GM21515 (cell line): ENCODE results near the gene DHX8.

Experiments used
- ATAC-seq: cut with Tn5 transposase; IDR thresholded peaks from one replicate; pipeline ENCODE4 v1.9.1; 2021; ENCODE audit not compliant: unreplicated experiment

The DHX8 gene

DNA sequence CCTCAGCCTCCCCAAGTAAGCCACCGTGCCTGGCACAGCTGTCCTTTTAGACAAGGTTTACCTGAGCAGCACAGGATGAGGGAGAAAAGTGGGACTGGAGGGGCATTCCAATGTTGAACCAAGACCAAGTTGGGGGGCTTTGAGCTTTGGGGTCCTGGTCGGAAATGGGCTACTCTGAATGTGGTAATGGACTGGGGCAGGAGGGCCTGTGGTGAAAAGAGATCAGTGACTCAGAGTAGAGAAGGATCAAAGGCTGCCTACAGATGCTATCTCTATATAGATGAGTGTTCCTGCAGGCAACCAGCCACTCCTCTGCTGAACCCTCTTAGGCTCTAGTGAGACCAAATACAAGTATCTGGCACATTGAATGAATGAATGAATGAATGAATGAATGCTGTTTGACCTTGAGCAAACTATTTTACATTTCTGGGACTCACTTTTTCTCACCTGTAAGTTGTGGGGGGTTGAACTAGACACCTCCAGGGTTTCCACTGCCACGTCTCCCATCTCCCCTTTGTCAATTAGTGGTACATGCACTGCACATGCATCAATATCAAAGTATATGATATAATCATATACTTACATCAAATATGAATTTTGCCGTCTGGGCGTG is 88.7 kb downstream of the DHX8 start:
- ATAC-seq: no peak

DNA sequence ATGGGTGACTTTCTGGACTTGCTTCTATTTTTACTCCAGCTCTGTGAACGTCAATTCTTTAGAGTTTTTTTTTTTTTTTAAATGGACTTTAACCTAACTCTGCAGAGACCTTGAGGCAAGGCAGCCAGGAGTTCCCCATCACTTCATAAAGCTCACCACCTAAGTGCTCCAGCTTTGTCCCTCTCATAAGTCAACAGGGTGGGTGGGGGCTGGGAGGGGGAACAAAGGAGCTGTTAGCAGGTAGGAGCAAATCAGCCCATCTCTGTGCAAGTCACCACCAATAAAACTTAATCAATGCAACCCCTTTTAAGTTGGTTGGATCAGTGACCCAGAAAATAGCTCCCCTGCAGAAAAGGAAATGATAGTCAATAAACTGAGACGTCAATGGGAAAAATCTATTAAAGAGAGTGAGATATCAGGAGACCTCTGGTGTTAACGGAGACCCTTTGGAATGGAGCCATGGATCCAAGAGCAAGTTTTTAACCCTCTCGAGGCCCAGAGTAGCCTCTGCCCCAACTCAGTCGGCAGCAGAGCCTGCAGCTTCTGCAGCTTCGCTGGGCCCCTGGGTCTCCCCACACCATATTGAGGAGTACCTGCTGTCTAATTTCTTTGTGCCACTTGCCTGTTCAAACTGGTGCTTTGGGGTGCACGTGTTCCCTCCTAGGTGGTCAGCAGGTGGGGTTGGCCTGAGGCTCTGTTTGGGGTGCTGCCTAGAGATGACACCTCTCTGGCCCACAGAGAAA is 90.0 kb downstream of the DHX8 start:
- ATAC-seq: no peak

DNA sequence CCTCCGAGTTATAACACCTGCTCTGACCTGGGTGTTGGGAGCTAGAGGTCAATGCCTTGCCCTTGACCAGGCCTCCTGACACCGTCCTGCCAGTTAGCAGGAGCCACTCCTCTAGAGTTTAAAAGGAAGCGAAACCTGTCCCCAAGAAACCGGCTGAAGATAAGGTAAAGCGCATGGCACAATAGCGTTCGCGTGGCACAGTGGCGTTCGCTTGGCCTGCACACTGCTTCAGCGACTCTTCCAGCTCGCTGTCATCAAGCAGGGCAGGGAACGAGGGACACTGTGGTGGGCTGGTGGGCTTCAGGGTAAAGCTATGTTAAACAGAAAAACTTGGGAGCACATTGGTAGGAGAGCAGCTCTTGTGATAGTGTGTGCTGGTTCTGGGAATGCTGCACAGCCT is 90.6 kb downstream of the DHX8 start:
- no peak for ATAC-seq

DNA sequence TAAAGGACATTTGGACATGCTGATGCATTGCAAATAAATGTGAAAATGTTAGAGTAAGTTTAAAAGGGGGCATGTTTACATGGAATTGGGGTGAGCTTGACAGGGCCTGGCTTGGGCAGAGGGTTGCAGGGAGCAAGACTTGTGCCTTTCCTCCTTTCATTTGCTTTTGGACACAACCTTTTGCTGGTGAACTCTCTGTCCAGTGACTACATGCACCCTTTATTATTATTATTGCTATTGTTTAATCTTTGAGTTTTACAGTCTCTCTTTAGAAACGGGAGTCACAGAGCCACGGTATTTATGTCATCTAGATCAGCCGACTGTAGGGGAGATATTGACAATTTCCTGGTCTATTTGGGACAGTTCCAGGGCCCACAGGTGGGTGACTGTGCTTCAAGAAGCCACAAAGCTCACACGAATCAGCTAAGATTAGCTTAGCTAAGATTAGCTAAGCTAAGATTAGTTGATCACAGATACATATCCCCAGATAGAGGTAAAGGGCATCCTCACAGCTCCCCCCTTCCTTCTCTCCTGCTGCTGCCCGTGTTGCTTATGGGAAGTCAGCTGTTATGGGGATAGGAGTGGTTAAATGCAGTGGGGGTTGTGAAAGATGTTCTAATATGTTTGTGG is 91.2 kb downstream of the DHX8 start:
- ATAC-seq: no peak
